A549 (cell line): ENCODE measurements around the gene LRIT2.
A peak's percentile ranks its signal among the peaks of the same experiment; 100 is the strongest.

Source experiments
- CEBPB ChIP-seq, 2 experiments: fragments of >200 bp in 1 of 2; sonication (Bioruptor Twin) in 1 of 2; formaldehyde crosslinking in 1 of 2; IDR thresholded peaks; 2 replicates each; pipeline ENCODE4 v1.6.1; 2012 to 2016
- CHD4 ChIP-seq: fragments of 200-600 bp; sonication (generic); IDR thresholded peaks from 2 replicates; pipeline ENCODE4 v1.6.1; 2016; ENCODE audit warnings: antibody characterized with exemption, mild to moderate bottlenecking, borderline replicate concordance
- CTCF ChIP-seq: fragments of >200 bp; sonication (Bioruptor Twin); formaldehyde crosslinking; IDR thresholded peaks from 3 replicates; pipeline ENCODE4 v1.5.1; 2016
- FOSL2 ChIP-seq, 2 experiments: fragments of 450-650 bp in 1 of 2; fragments of >200 bp in 1 of 2; sonication (Bioruptor Twin) in 1 of 2; formaldehyde crosslinking; IDR thresholded peaks; 2 replicates each; pipeline versions ENCODE4 v1.5.0 to v1.6.1; 2016 to 2020; ENCODE audit warnings: mild to moderate bottlenecking in 1 of 2, moderate library complexity in 1 of 2
- HDAC2 ChIP-seq: fragments of 200-600 bp; sonication (generic); IDR thresholded peaks from 2 replicates; pipeline ENCODE4 v1.6.1; 2016
- MAFK ChIP-seq: fragments of 450-650 bp; IDR thresholded peaks from 2 replicates; pipeline ENCODE4 v1.6.1; 2014; ENCODE audit not compliant: partially characterized antibody
- MAX ChIP-seq: IDR thresholded peaks from 2 replicates; pipeline ENCODE4 v1.6.1; 2012
- POLR2A ChIP-seq: IDR thresholded peaks from 2 replicates; pipeline ENCODE4 v1.6.1; 2012; ENCODE audit warnings: mild to moderate bottlenecking, low read length
- RAD21 ChIP-seq, 2 experiments: fragments of >200 bp in 1 of 2; sonication (Bioruptor Twin) in 1 of 2; formaldehyde crosslinking in 1 of 2; IDR thresholded peaks in 1 of 2; conservative IDR thresholded peaks in 1 of 2; 2 replicates in 1 of 2; 3 replicates in 1 of 2; pipeline ENCODE4 v1.6.1; 2012 to 2018; ENCODE audit warnings: inconsistent platforms in 1 of 2
- RARB ChIP-seq: fragments of 250-450 bp; sonication (Bioruptor Pico); IDR thresholded peaks from 2 replicates; pipeline ENCODE4 v1.8.0; 2021; ENCODE audit warnings: mild to moderate bottlenecking, moderate library complexity
- RFX5 ChIP-seq: fragments of 450-650 bp; IDR thresholded peaks from 2 replicates; pipeline ENCODE4 v1.7.1; 2014; ENCODE audit warnings: antibody characterized with exemption, mild to moderate bottlenecking, moderate library complexity
- RNF2 ChIP-seq: fragments of 200-600 bp; sonication (generic); IDR thresholded peaks from 2 replicates; pipeline ENCODE4 v1.6.1; 2016; ENCODE audit warnings: low read depth, mild to moderate bottlenecking, antibody characterized with exemption, moderate library complexity, borderline replicate concordance
- SMC3 ChIP-seq: fragments of >200 bp; sonication (Bioruptor Twin); formaldehyde crosslinking; IDR thresholded peaks from 3 replicates; pipeline ENCODE4 v1.6.1; 2018; ENCODE audit warnings: inconsistent platforms

GRCh38 chr10:84267503-84268126 is 42.3 kb upstream of the LRIT2 start:
- no peak for TF ChIP-seq CEBPB (IDR thresholded peaks at IDR 0.05)
- TF ChIP-seq CTCF, result peak; percentile 45
- TF ChIP-seq CHD4, result no peak
- TF ChIP-seq FOSL2 (IDR thresholded peaks at IDR 0.05), result no peak
- TF ChIP-seq FOSL2 (CRISPR knock-in tag; IDR thresholded peaks at IDR 0.05), result no peak
- no peak for TF ChIP-seq RFX5
- no peak for TF ChIP-seq RNF2
- TF ChIP-seq RAD21 (conservative IDR thresholded peaks at IDR 0.05 in 1 of 2, IDR thresholded peaks at IDR 0.05 in 1 of 2), result peak in 1 of 2 experiments; percentile 34; a peak in 1 of 5 replicates
- TF ChIP-seq SMC3, result no peak; the same call in 2 of the 3 replicates
- no peak for TF ChIP-seq HDAC2
- no peak for TF ChIP-seq POLR2A
- TF ChIP-seq MAX, result no peak
- no peak for TF ChIP-seq MAFK
- TF ChIP-seq RARB (CRISPR knock-in tag), result no peak
